ENCODE measurements around the gene MRRF. TPM values are rescaled to one million over a fixed set of nuclear protein-coding genes. Genes with fewer than 3 reads are reported as not detected.

The MRRF gene
- total RNA-seq, 2 donors from 2014 or later, result 20.7 to 21.4 TPM

DNA sequence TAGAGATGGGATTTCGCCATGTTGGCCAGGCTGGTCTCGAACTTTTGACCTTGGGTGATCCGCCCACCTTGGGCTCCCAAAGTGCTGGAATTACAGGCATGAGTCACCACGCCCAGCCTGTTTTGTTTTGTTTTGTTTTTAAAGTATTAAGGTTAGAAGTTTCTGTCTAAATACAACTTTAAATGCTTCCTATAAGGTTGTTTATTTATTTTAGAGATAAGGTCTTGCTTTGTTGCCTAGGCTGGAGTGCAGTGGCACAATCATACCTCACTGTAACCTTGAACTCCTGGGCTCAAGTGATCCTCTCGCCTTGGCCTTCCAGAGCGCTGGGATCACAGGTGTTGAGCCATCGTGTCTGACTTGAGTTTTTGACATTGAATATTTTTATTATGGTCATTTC, 11.4 kb downstream of the MRRF start:
- Histone ChIP-seq H3K27me3 (no peaks in the 10 kb centered on the region), H3K27ac (no peak overlapping the region), H3K9me3 (peaks cover 0 to 16% of the 10 kb centered on the region in 2 donors), H3K4me3 (no peak overlapping the region), H3K36me3 (peaks cover 8% of the 10 kb centered on the region), H3K4me1 (peaks cover 0 to 3% of the 10 kb centered on the region in 2 donors)
- TF ChIP-seq, protein P1, sequence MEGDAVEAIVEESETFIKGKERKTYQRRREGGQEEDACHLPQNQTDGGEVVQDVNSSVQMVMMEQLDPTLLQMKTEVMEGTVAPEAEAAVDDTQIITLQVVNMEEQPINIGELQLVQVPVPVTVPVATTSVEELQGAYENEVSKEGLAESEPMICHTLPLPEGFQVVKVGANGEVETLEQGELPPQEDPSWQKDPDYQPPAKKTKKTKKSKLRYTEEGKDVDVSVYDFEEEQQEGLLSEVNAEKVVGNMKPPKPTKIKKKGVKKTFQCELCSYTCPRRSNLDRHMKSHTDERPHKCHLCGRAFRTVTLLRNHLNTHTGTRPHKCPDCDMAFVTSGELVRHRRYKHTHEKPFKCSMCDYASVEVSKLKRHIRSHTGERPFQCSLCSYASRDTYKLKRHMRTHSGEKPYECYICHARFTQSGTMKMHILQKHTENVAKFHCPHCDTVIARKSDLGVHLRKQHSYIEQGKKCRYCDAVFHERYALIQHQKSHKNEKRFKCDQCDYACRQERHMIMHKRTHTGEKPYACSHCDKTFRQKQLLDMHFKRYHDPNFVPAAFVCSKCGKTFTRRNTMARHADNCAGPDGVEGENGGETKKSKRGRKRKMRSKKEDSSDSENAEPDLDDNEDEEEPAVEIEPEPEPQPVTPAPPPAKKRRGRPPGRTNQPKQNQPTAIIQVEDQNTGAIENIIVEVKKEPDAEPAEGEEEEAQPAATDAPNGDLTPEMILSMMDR (IDR thresholded peaks at IDR 0.05), result no peak
- no peak for DNase-seq (ENCODE audit: low spot score)

GRCh38 chr9:122277285-122277897, 12.7 kb downstream of the MRRF start:
- Histone ChIP-seq H3K27me3 (no peaks in the 10 kb centered on the region), H3K9me3 (peaks cover 0 to 16% of the 10 kb centered on the region in 2 donors), H3K27ac (no peak overlapping the region), H3K4me1 (peaks cover 0 to 14% of the 10 kb centered on the region in 2 donors), H3K36me3 (no peaks in the 10 kb centered on the region), H3K4me3 (no peak overlapping the region)
- TF ChIP-seq, protein P1 (IDR thresholded peaks at IDR 0.05), result no peak
- DNase-seq (ENCODE audit: low spot score), result no peak

- Histone ChIP-seq H3K27me3 (no peaks in the 10 kb centered on the region), H3K9me3 (peaks cover 0 to 16% of the 10 kb centered on the region in 2 donors), H3K4me1 (peaks cover 0 to 18% of the 10 kb centered on the region in 2 donors), H3K4me3 (no peak overlapping the region), H3K27ac (no peak overlapping the region), H3K36me3 (peaks cover 18% of the 10 kb centered on the region)
- TF ChIP-seq, protein P1 (IDR thresholded peaks at IDR 0.05), result no peak
- DNase-seq (ENCODE audit: low spot score), result no peak
Measured at GRCh38 chr9:122281368-122281767, 16.7 kb downstream of the MRRF start.

GRCh38 chr9:122286764-122287163, 22.1 kb downstream of the MRRF start:
- no peak overlapping the region for H3K27ac ChIP-seq
- peaks cover 49% of the 10 kb centered on the region for H3K36me3 ChIP-seq
- H3K27me3 ChIP-seq, result no peaks in the 10 kb centered on the region
- TF ChIP-seq, protein P1 (IDR thresholded peaks at IDR 0.05), result no peak
- DNase-seq (ENCODE audit: low spot score), result no peak
- H3K9me3 ChIP-seq, result no peaks in the 10 kb centered on the region
- no peak overlapping the region for H3K4me3 ChIP-seq
- peaks cover 0 to 11% of the 10 kb centered on the region in 2 donors for H3K4me1 ChIP-seq

DNA sequence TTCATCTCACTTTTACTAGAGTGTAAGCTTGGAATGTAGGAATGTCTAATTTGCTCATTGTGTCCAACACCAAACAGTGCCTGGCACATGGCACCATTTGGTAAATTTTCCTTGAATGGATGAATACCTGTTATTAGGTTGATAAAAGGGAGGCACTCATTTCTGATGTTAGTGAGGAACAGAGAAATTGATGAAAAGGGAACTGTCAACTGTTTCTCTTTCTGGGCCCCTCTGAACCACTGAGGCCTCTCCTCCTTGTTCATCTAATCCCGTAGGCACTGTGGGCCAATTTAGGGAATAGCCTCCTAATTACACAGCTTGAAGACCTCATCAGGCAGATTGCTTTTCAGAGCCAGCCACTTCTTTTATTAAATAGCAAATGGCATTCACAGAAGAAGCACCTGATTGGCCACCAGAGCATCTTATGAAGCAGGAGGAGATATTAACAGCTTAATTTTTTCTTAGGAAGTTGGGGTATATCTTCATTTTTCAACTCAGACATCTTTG, 22.6 kb downstream of the MRRF start:
- Histone ChIP-seq H3K4me1 (peaks cover 0 to 6% of the 10 kb centered on the region in 2 donors), H3K4me3 (no peak overlapping the region), H3K27me3 (no peaks in the 10 kb centered on the region), H3K27ac (no peak overlapping the region), H3K9me3 (no peaks in the 10 kb centered on the region), H3K36me3 (peaks cover 54% of the 10 kb centered on the region)
- TF ChIP-seq, protein P1 (IDR thresholded peaks at IDR 0.05), result no peak
- no peak for DNase-seq (ENCODE audit: low spot score)

DNA sequence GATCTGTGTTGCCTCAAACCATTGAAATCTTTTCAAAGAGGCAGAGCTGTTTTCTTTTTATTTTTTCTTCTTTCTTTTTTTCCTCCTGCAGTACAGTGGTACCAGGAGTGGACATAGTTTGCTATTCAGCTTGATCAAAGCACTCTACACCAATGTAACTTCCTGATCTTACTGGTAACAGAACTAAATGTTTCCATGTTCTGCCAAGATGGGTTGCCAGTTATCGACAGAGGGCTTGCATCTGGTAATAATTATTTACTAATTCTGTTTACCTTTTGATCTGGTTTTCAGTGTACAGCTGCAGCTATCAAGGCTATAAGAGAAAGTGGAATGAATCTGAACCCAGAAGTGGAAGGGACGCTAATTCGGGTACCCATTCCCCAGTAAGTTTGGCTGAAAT, 26.8 kb downstream of the MRRF start:
- peaks cover 63% of the 10 kb centered on the region for H3K36me3 ChIP-seq

More for the DNA sequence above, 26.8 kb downstream of the MRRF start:
- no peak for DNase-seq (ENCODE audit: low spot score)
- Histone ChIP-seq H3K4me3 (no peak overlapping the region), H3K27me3 (no peaks in the 10 kb centered on the region), H3K4me1 (no peaks in the 10 kb centered on the region), H3K27ac (no peak overlapping the region), H3K9me3 (no peaks in the 10 kb centered on the region)
- TF ChIP-seq, protein P1 (IDR thresholded peaks at IDR 0.05), result no peak
